Activated CD4-positive, alpha-beta T cell treated with anti-CD3 and anti-CD28 coated beads, Interleukin-2, amount 10 ng/mL, durations not matched to agents 24 days and 14 days (primary cell): ENCODE measurements around the gene SCN5A. TPM values are rescaled to one million over a fixed set of nuclear protein-coding genes. Genes with fewer than 3 reads are reported as not detected.

ENCODE experiments used
- DNase-seq: peaks from one replicate; pipeline ENCODE4 v3.0.0; 2022
- H3K27ac Mint-ChIP-seq: one replicate; pipeline ENCODE4 v1.8.0; 2022; ENCODE audit warnings: mild to moderate bottlenecking, mixed read lengths
- H3K27me3 Mint-ChIP-seq: one replicate; pipeline ENCODE4 v1.8.0; 2022; ENCODE audit warnings: mixed read lengths
- H3K36me3 Mint-ChIP-seq: one replicate; pipeline ENCODE4 v1.8.0; 2022; ENCODE audit warnings: low read depth, mild to moderate bottlenecking, mixed read lengths
- H3K4me1 Mint-ChIP-seq: one replicate; pipeline ENCODE4 v1.8.0; 2021; ENCODE audit warnings: mixed read lengths
- H3K4me3 Mint-ChIP-seq: one replicate; pipeline ENCODE4 v1.8.0; 2022; ENCODE audit warnings: mild to moderate bottlenecking, moderate library complexity, mixed read lengths
- H3K9me3 Mint-ChIP-seq: one replicate; pipeline ENCODE4 v1.8.0; 2021; ENCODE audit warnings: mixed read lengths
- intact Hi-C: fragments of 100-400 bp; cut with micrococcal nuclease; formaldehyde crosslinking; loops from one replicate; pipeline ENCODE4 v1.15.1; 2023
- total RNA-seq: library from RNA; stranded (reverse); gene quantifications from 2 replicates; pipeline ENCODE4 v1.2.3, GENCODE V29; 2022

Gene SCN5A
- not detected in 2 replicates for total RNA-seq

- Mint-ChIP-seq H3K4me3 (peak within 1 kb of the TSS; percentile 72), H3K27ac (no peak within 1 kb of the TSS), H3K4me1 (peaks cover 2% of the 10 kb centered on the region), H3K36me3 (peaks cover 1% of the 10 kb centered on the region), H3K27me3 (peaks cover 10% of the 10 kb centered on the region), H3K9me3 (no peaks in the 10 kb centered on the region)
- peak; percentile 84 for DNase-seq
- intact Hi-C loops, result loop anchor here (2.0 to 5.0 kb wide), 3 partner anchors 129 to 353 kb away; partner anchors contain the start of gene XYLB
These were observed at the start of gene SCN5A for GRCh38 chr3:38649500-38650247. SCN5A (minus strand) TSS chr3:38649687; CDS start chr3:38633307, 16,380 bp downstream.

GRCh38 chr3:38698760-38699159 lies 49.3 kb upstream of the SCN5A start:
- DNase-seq, result no peak
- intact Hi-C loops, result no loop called here
- Mint-ChIP-seq H3K27me3 (peaks cover 5% of the 10 kb centered on the region), H3K4me3 (no peak overlapping the region), H3K9me3 (no peaks in the 10 kb centered on the region), H3K27ac (no peak overlapping the region), H3K4me1 (no peaks in the 10 kb centered on the region), H3K36me3 (no peaks in the 10 kb centered on the region)

DNA sequence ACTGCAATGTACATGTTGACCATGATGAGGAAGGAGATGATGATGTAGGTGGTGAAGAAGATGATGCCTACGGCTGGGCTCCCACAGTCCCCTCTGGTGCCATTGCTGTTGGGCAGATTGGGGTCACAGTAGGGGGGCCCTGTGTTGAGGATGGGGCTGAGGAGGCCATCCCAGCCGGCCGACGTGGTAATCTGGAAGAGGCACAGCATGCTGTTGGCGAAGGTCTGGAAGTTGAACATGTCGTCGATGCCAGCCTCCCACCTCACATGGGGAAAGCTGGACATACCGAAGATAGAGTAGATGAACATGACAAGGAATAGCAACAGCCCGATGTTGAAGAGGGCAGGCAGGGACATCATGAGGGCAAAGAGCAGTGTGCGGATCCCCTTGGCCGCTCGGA lies 48.6 kb upstream of the SCN5A start:
- Mint-ChIP-seq H3K27me3 (peaks cover 5% of the 10 kb centered on the region), H3K4me3 (no peak overlapping the region), H3K27ac (no peak overlapping the region), H3K4me1 (no peaks in the 10 kb centered on the region), H3K36me3 (no peaks in the 10 kb centered on the region), H3K9me3 (no peaks in the 10 kb centered on the region)
- DNase-seq, result no peak
- intact Hi-C loops, result no loop called here

DNA sequence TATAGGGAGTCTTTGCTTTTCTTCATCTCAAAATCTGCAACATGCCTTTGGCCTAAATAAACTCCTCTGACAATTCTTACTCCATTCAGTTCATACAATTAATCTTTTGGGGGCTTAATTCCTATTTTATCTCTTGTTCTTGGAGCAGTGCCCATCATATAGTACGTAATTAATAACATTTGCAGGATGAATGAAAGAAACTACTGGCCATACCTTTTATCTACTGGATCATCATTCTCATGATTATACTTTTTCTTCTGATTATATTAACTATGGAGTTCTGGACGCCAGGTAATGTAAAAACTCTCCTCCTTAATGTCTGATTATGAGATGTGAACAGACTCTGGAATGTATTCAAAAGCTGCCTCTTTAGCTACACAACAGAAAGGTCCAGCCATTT lies 46.5 kb upstream of the SCN5A start:
- peaks cover 2% of the 10 kb centered on the region for H3K27me3 Mint-ChIP-seq
- H3K36me3 Mint-ChIP-seq, result no peaks in the 10 kb centered on the region
- H3K9me3 Mint-ChIP-seq, result no peaks in the 10 kb centered on the region
- no peak for DNase-seq
- intact Hi-C loops, result no loop called here
- H3K27ac Mint-ChIP-seq, result no peak overlapping the region
- no peaks in the 10 kb centered on the region for H3K4me1 Mint-ChIP-seq
- H3K4me3 Mint-ChIP-seq, result no peak overlapping the region

GRCh38 chr3:38690185-38690584 lies 40.7 kb upstream of the SCN5A start:
- Mint-ChIP-seq H3K4me1 (no peaks in the 10 kb centered on the region), H3K27me3 (peaks cover 2% of the 10 kb centered on the region), H3K36me3 (no peaks in the 10 kb centered on the region), H3K9me3 (no peaks in the 10 kb centered on the region), H3K27ac (no peak overlapping the region), H3K4me3 (no peak overlapping the region)
- DNase-seq, result no peak
- intact Hi-C loops, result no loop called here

- no peak overlapping the region for H3K4me3 Mint-ChIP-seq
- no peaks in the 10 kb centered on the region for H3K27me3 Mint-ChIP-seq
- no peaks in the 10 kb centered on the region for H3K4me1 Mint-ChIP-seq
- H3K9me3 Mint-ChIP-seq, result no peaks in the 10 kb centered on the region
- no peak for DNase-seq
- no peak overlapping the region for H3K27ac Mint-ChIP-seq
- H3K36me3 Mint-ChIP-seq, result no peaks in the 10 kb centered on the region
- intact Hi-C loops, result no loop called here
These were observed 40.3 kb upstream of the SCN5A start for GRCh38 chr3:38689774-38690173.

DNA sequence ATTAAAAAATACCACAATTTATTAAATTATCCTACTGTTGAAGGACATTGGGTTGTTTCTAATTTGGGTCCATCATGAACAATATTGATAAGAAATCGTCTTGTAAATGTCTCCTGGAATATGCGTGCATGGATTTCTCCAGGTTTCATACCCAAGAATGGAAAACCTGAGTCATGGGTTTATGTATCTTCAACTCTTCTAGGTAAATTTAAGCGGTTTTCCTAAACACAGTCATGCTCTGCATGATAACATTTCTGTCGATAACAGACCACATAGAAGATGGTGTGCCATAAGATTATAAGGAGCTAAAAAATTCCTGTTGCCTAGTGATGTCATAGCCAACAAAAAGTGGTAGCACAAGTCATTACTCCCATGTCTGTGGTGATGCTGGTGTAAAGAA lies 39.9 kb upstream of the SCN5A start:
- no peaks in the 10 kb centered on the region for H3K4me1 Mint-ChIP-seq
- peaks cover 3% of the 10 kb centered on the region for H3K27me3 Mint-ChIP-seq
- H3K36me3 Mint-ChIP-seq, result no peaks in the 10 kb centered on the region
- no peak overlapping the region for H3K4me3 Mint-ChIP-seq
- no peaks in the 10 kb centered on the region for H3K9me3 Mint-ChIP-seq
- no peak for DNase-seq
- H3K27ac Mint-ChIP-seq, result no peak overlapping the region
- intact Hi-C loops, result no loop called here

DNA sequence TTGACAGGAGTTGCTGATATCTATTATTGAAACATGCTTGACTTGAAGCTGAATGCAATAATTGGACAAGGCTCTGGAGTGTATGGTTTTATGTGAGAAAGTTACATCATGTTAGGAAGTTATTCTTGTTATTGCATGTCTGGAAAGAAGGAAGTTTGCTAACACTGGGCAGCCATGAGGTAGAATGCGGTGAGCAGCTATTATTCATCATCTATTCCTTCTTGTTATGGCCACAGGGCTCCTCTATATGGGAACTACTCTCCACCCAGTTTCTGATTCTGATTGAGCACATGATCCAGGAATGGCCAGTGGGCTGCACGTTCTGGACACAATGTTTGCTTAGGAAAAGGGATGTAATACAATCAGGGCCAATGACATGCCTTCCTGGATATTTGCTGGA lies 37.8 kb upstream of the SCN5A start:
- H3K9me3 Mint-ChIP-seq, result no peaks in the 10 kb centered on the region
- peaks cover 4% of the 10 kb centered on the region for H3K27me3 Mint-ChIP-seq
- no peak overlapping the region for H3K4me3 Mint-ChIP-seq
- H3K36me3 Mint-ChIP-seq, result no peaks in the 10 kb centered on the region
- no peak overlapping the region for H3K27ac Mint-ChIP-seq
- DNase-seq, result no peak
- no peaks in the 10 kb centered on the region for H3K4me1 Mint-ChIP-seq
- intact Hi-C loops, result no loop called here

DNA sequence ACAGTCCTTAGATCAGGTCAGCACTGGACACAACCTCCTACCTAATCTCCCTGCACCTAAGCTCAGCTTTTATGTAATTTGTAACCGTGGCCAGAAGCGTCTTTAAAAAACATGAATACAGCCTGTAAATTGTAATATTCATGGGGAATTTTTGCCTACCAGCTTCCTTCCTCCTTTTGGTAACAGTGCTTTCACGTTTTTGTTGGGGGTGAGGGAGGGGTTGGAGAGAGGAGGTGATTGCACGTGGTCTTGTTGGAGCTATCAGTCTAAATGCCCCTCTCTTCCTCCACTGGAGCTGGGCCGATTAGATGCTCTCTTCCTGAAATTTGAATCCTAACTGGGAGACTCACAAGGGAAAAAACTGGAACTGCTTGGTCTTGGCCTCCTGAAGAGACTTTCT lies 35.1 kb upstream of the SCN5A start:
- no peaks in the 10 kb centered on the region for H3K36me3 Mint-ChIP-seq
- H3K4me3 Mint-ChIP-seq, result no peak overlapping the region
- no peak for DNase-seq
- no peaks in the 10 kb centered on the region for H3K4me1 Mint-ChIP-seq
- H3K9me3 Mint-ChIP-seq, result no peaks in the 10 kb centered on the region
- no peak overlapping the region for H3K27ac Mint-ChIP-seq
- peaks cover 10% of the 10 kb centered on the region for H3K27me3 Mint-ChIP-seq
- intact Hi-C loops, result no loop called here

- H3K36me3 Mint-ChIP-seq, result no peaks in the 10 kb centered on the region
- no peak overlapping the region for H3K27ac Mint-ChIP-seq
- H3K4me3 Mint-ChIP-seq, result no peak overlapping the region
- H3K27me3 Mint-ChIP-seq, result peaks cover 39% of the 10 kb centered on the region
- no peaks in the 10 kb centered on the region for H3K9me3 Mint-ChIP-seq
- intact Hi-C loops, result no loop called here
- no peaks in the 10 kb centered on the region for H3K4me1 Mint-ChIP-seq
- DNase-seq, result no peak
These were observed 20.2 kb upstream of the SCN5A start for GRCh38 chr3:38669668-38670067.

GRCh38 chr3:38662544-38662943 lies 13.1 kb upstream of the SCN5A start:
- no peak overlapping the region for H3K27ac Mint-ChIP-seq
- intact Hi-C loops, result no loop called here
- peaks cover 5% of the 10 kb centered on the region for H3K9me3 Mint-ChIP-seq
- peaks cover 55% of the 10 kb centered on the region for H3K27me3 Mint-ChIP-seq
- H3K36me3 Mint-ChIP-seq, result no peaks in the 10 kb centered on the region
- H3K4me3 Mint-ChIP-seq, result no peak overlapping the region
- peak; percentile 62 for DNase-seq
- no peaks in the 10 kb centered on the region for H3K4me1 Mint-ChIP-seq

GRCh38 chr3:38658841-38659240 lies 9.4 kb upstream of the SCN5A start:
- H3K36me3 Mint-ChIP-seq, result no peaks in the 10 kb centered on the region
- DNase-seq, result no peak
- no peak overlapping the region for H3K4me3 Mint-ChIP-seq
- H3K4me1 Mint-ChIP-seq, result peaks cover 3% of the 10 kb centered on the region
- no peak overlapping the region for H3K27ac Mint-ChIP-seq
- intact Hi-C loops, result no loop called here
- H3K9me3 Mint-ChIP-seq, result peaks cover 5% of the 10 kb centered on the region
- H3K27me3 Mint-ChIP-seq, result peaks cover 49% of the 10 kb centered on the region

GRCh38 chr3:38657369-38657768 lies 7.9 kb upstream of the SCN5A start:
- H3K27me3 Mint-ChIP-seq, result peaks cover 44% of the 10 kb centered on the region
- H3K36me3 Mint-ChIP-seq, result no peaks in the 10 kb centered on the region
- intact Hi-C loops, result no loop called here
- DNase-seq, result no peak
- no peak overlapping the region for H3K4me3 Mint-ChIP-seq
- no peaks in the 10 kb centered on the region for H3K9me3 Mint-ChIP-seq
- H3K27ac Mint-ChIP-seq, result no peak overlapping the region
- H3K4me1 Mint-ChIP-seq, result peaks cover 3% of the 10 kb centered on the region

DNA sequence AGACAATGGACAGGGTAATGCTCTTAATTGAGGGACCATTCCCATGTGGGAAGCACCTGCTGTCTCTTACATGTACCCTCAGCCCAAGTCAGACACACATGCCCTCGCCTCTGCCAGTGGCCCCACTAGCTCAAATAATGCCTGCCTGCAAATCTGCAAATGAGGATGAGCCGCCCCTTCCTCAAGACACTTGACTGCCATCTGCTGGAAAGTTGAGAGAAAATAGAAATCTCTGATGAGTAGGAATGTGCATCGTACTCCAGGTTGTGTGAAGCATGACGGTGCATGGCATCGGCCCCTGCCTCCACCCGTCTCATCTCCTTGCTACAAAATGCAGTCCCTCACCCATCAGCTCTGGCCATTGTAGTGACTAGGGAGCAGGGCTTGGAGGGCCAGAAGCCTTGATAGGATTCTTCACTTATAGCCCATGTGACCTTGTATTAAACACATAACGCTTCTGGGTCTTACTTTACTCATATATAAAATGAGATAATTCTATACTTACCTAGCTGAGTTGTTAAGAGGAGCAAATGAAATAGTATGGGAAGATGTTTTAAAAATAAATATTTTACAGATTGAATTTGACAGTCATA lies 6.3 kb upstream of the SCN5A start:
- H3K27ac Mint-ChIP-seq, result no peak overlapping the region
- H3K4me3 Mint-ChIP-seq, result no peak overlapping the region
- intact Hi-C loops, result loop anchor here (1.0 kb wide), 2 partner anchors 135 to 160 kb away; partner anchors contain the start of gene EXOG
- no peaks in the 10 kb centered on the region for H3K36me3 Mint-ChIP-seq
- no peaks in the 10 kb centered on the region for H3K9me3 Mint-ChIP-seq
- H3K4me1 Mint-ChIP-seq, result peaks cover 3% of the 10 kb centered on the region
- peak; percentile 78 for DNase-seq
- H3K27me3 Mint-ChIP-seq, result peaks cover 43% of the 10 kb centered on the region
